HCT116 (cell line): ENCODE results near the gene SEPTIN8. TPM values are rescaled to one million over a fixed set of nuclear protein-coding genes. Genes with fewer than 3 reads are reported as not detected.

Source experiments
- ATAC-seq: fragments of 200-7000 bp; cut with Tn5 transposase; 2 replicates; pipeline ENCODE4 v1.9.1; 2020; ENCODE audit warnings: mild to moderate bottlenecking, moderate library complexity
- BruUV-seq: library from RNA; stranded (reverse); fragments of 400-500 nt; replicated peaks from 2 replicates; lab custom pipeline; 2021; lab: Mats Ljungman, UMichigan
- CTCF ChIA-PET: fragments of 300-600 bp; sonication (Branson Sonifier 250); formaldehyde crosslinking; loops from one replicate; lab custom pipeline; 2021; ENCODE audit warnings: antibody characterized with exemption; lab: Charles Lee
- POLR2A ChIA-PET: fragments of 300-600, 350-600 bp; sonication (Branson Sonifier 250); formaldehyde crosslinking; loops from one replicate; lab custom pipeline; 2021; ENCODE audit warnings: antibody characterized with exemption; lab: Charles Lee
- RAD21 ChIA-PET, 2 experiments: fragments of 300-600 bp; sonication (Branson Sonifier 250); formaldehyde crosslinking; loops; one replicate each; lab custom pipeline; 2023; ENCODE audit warnings: low total read pairs in 2 of 2; ENCODE audit not compliant: uncharacterized antibody in 2 of 2, unreplicated experiment in 2 of 2, low non-redundant PET in 1 of 2; lab: Charles Lee
- DNase-seq: peaks from one replicate; pipeline ENCODE4 v3.0.0-alpha.2; 2010; ENCODE audit warnings: low read depth, low spot score
- H2AFZ ChIP-seq: fragments of 200-600 bp; shearing (Covaris generic), sonication (generic); 2 replicates; pipeline ENCODE4 v1.6.1; 2017; ENCODE audit warnings: low read depth, mixed run types, mixed read lengths, antibody characterized with exemption, low read length; ENCODE audit not compliant: poor library complexity, severe bottlenecking
- H3K27ac ChIP-seq: 2 replicates; pipeline ENCODE4 v1.5.1; 2012; ENCODE audit warnings: low read depth, low read length
- H3K27me3 ChIP-seq: fragments of 200-600 bp; sonication (generic); 2 replicates; pipeline ENCODE4 v1.6.1; 2016; ENCODE audit warnings: mixed run types, low read length, mixed read lengths; ENCODE audit not compliant: insufficient read depth
- H3K36me3 ChIP-seq, 2 experiments: fragments of 200-500 bp in 1 of 2; fragments of 200-600 bp in 1 of 2; sonication (Bioruptor generic) in 1 of 2; sonication (generic) in 1 of 2; 2 replicates each; pipeline versions ENCODE4 v1.5.1 to v1.6.1; 2014 to 2016; ENCODE audit warnings: low read length in 2 of 2, inconsistent platforms in 1 of 2, mixed read lengths in 1 of 2, mixed run types in 1 of 2; ENCODE audit not compliant: insufficient read depth in 2 of 2, control insufficient read depth in 1 of 2
- H3K4me1 ChIP-seq, 2 experiments: fragments of 200-600 bp in 1 of 2; sonication (generic) in 1 of 2; 2 replicates each; pipeline versions ENCODE4 v1.5.1 to v1.6.1; 2012 to 2017; ENCODE audit warnings: low read length in 2 of 2, inconsistent platforms in 1 of 2, mild to moderate bottlenecking in 1 of 2, mixed read lengths in 1 of 2, mixed run types in 1 of 2, moderate library complexity in 1 of 2; ENCODE audit not compliant: insufficient read depth in 2 of 2, control insufficient read depth in 1 of 2
- H3K4me2 ChIP-seq: fragments of 200-600 bp; sonication (generic); 2 replicates; pipeline ENCODE4 v1.6.1; 2017; ENCODE audit warnings: mixed run types, low read length, mixed read lengths
- H3K4me3 ChIP-seq, 2 experiments: fragments of 200-600 bp in 1 of 2; sonication (generic) in 1 of 2; replicated peaks in 1 of 2; 2 replicates each; pipeline ENCODE4 v1.5.1; 2011 to 2016; ENCODE audit warnings: low read length in 2 of 2, control low read depth in 1 of 2, low read depth in 1 of 2, mild to moderate bottlenecking in 1 of 2, mixed read lengths in 1 of 2, mixed run types in 1 of 2
- H3K79me2 ChIP-seq: fragments of 200-600 bp; sonication (generic); 2 replicates; pipeline ENCODE4 v1.6.1; 2017; ENCODE audit warnings: mild to moderate bottlenecking, mixed run types, low read length, moderate library complexity, mixed read lengths; ENCODE audit not compliant: insufficient read depth
- H3K9ac ChIP-seq: fragments of 200-600 bp; sonication (generic); 2 replicates; pipeline ENCODE4 v1.6.1; 2016; ENCODE audit warnings: low read length, mixed read lengths
- H3K9me2 ChIP-seq: fragments of 200-600 bp; sonication (generic), shearing (Covaris generic); 2 replicates; pipeline ENCODE4 v1.6.1; 2017; ENCODE audit warnings: mixed run types, mild to moderate bottlenecking, moderate library complexity; ENCODE audit not compliant: insufficient read depth
- H3K9me3 ChIP-seq, 2 experiments: fragments of 200-500 bp in 1 of 2; fragments of 200-600 bp in 1 of 2; sonication (Bioruptor generic) in 1 of 2; sonication (generic) in 1 of 2; 2 replicates each; pipeline ENCODE4 v1.6.1; 2014 to 2017; ENCODE audit warnings: low read length in 2 of 2, mixed read lengths in 2 of 2, inconsistent platforms in 1 of 2, low read depth in 1 of 2, mild to moderate bottlenecking in 1 of 2, mixed run types in 1 of 2, moderate library complexity in 1 of 2; ENCODE audit not compliant: control insufficient read depth in 1 of 2, insufficient read depth in 1 of 2
- H4K20me1 ChIP-seq: fragments of 200-600 bp; sonication (generic), shearing (Covaris generic); 2 replicates; pipeline ENCODE4 v1.6.1; 2017; ENCODE audit warnings: mixed run types, mild to moderate bottlenecking, moderate library complexity; ENCODE audit not compliant: insufficient read depth
- ATF3 ChIP-seq: IDR thresholded peaks from 2 replicates; pipeline ENCODE4 v1.6.1; 2012
- CEBPB ChIP-seq: IDR thresholded peaks from 2 replicates; pipeline ENCODE4 v1.6.1; 2012; ENCODE audit warnings: low read depth
- ELF1 ChIP-seq: IDR thresholded peaks from 2 replicates; pipeline ENCODE4 v1.6.1; 2012; ENCODE audit warnings: low read depth, borderline replicate concordance
- EZH2 ChIP-seq: fragments of 200-600 bp; sonication (generic); IDR thresholded peaks from 2 replicates; pipeline ENCODE4 v1.6.1; 2017; ENCODE audit warnings: antibody characterized with exemption, mixed run types
- FOSL1 ChIP-seq: IDR thresholded peaks from 2 replicates; pipeline ENCODE4 v1.6.1; 2012; ENCODE audit warnings: low read depth
- JUND ChIP-seq: IDR thresholded peaks from 2 replicates; pipeline ENCODE4 v1.6.1; 2012
- POLR2A ChIP-seq: IDR thresholded peaks from 2 replicates; pipeline ENCODE4 v1.7.0; 2011; ENCODE audit warnings: borderline replicate concordance; ENCODE audit not compliant: insufficient read depth, insufficient read length; ENCODE audit errors: extremely low read depth
- POLR2AphosphoS5 ChIP-seq: IDR thresholded peaks from 2 replicates; pipeline ENCODE4 v1.6.1; 2011; ENCODE audit warnings: mild to moderate bottlenecking, low read depth, low read length, moderate library complexity
- RAD21 ChIP-seq: IDR thresholded peaks from 2 replicates; pipeline ENCODE4 v1.6.1; 2012; ENCODE audit warnings: low read depth, mild to moderate bottlenecking
- REST ChIP-seq: IDR thresholded peaks from 2 replicates; pipeline ENCODE4 v1.6.1; 2012; ENCODE audit warnings: low read depth
- SIN3A ChIP-seq: IDR thresholded peaks from 2 replicates; pipeline ENCODE4 v1.6.1; 2012; ENCODE audit warnings: low read depth
- SP1 ChIP-seq: IDR thresholded peaks from 2 replicates; pipeline ENCODE4 v1.6.1; 2012; ENCODE audit warnings: low read depth
- SRF ChIP-seq: IDR thresholded peaks from 2 replicates; pipeline ENCODE4 v1.6.1; 2012; ENCODE audit warnings: low read depth
- TCF7L2 ChIP-seq: IDR thresholded peaks from 2 replicates; pipeline ENCODE4 v1.7.0; 2011; ENCODE audit warnings: borderline replicate concordance, inconsistent platforms; ENCODE audit not compliant: insufficient read depth, insufficient read length; ENCODE audit errors: extremely low read depth
- YY1 ChIP-seq: IDR thresholded peaks from 2 replicates; pipeline ENCODE4 v1.6.1; 2011; ENCODE audit warnings: low read length, low read depth, moderate library complexity, mild to moderate bottlenecking; ENCODE audit not compliant: insufficient replicate concordance; ENCODE audit errors: extremely low read depth
- ZFX ChIP-seq: fragments of 450-650 bp; IDR thresholded peaks from 2 replicates; pipeline ENCODE4 v1.6.1; 2017
- ZNF274 ChIP-seq: fragments of 200-500 bp; sonication (Bioruptor generic); IDR thresholded peaks from 2 replicates; pipeline ENCODE4 v1.6.1; 2014; ENCODE audit warnings: mild to moderate bottlenecking, low read depth, low read length, inconsistent platforms
- intact Hi-C: fragments of 100-400 bp; cut with micrococcal nuclease; formaldehyde crosslinking; loops from 2 replicates; pipeline ENCODE4 v1.10.0; 2022
- total RNA-seq: library from RNA; stranded (reverse); gene quantifications from one replicate; pipeline ENCODE4 v1.2.1, GENCODE V29; 2021; ENCODE audit not compliant: unreplicated experiment

Gene SEPTIN8
- total RNA-seq, 1 experiment from 2014 or later = 34.6 TPM

GRCh38 chr5:132814503-132815294, 37.7 kb upstream of the SEPTIN8 start:
- Histone ChIP-seq H3K4me2 (no peak overlapping the region), H3K9me3 (no peaks in the 10 kb centered on the region), H3K27me3 (no peaks in the 10 kb centered on the region), H2AFZ (no peak overlapping the region), H3K4me3 (no peak overlapping the region), H3K9ac (no peak overlapping the region), H3K4me1 (peaks cover 0 to 8% of the 10 kb centered on the region in 2 experiments; a peak in 3 of 4 replicates), H3K36me3 (no peaks in the 10 kb centered on the region), H3K27ac (no peak overlapping the region), H4K20me1 (no peaks in the 10 kb centered on the region), H3K79me2 (no peaks in the 10 kb centered on the region), H3K9me2 (no peaks in the 10 kb centered on the region)
- TF ChIP-seq TCF7L2 (no peak), SIN3A (no peak), POLR2AphosphoS5 (no peak), EZH2 (no peak), ATF3 (no peak), FOSL1 (no peak), ZFX (no peak), JUND (no peak), YY1 (no peak), ELF1 (no peak), ZNF274 (no peak), CEBPB (no peak), POLR2A (no peak), REST (no peak), RAD21 (no peak), SP1 (no peak), SRF (no peak)
- DNase-seq = no peak
- ATAC-seq = no peak
- ChIA-PET RAD21 (no interaction called here), CTCF (interaction anchor here (1.0 to 1.5 kb wide), 3 partner anchors 8 to 288 kb away, joined by 3 to 6 read pairs (median 4); no protein-coding TSS in a partner anchor), POLR2A (interaction anchor here (0.6 kb wide), 1 partner anchor 17 kb away, joined by 3 read pairs; no protein-coding TSS in a partner anchor)
- BruUV-seq = no TSS peak
- intact Hi-C loops = no loop called here
